HepG2 (cell line): Measurements from ENCODE around the gene TPX2. TPM values are rescaled to one million over a fixed set of nuclear protein-coding genes. Genes with fewer than 3 reads are reported as not detected.

Experiments
- EHMT2 ChIP-seq: fragments of 200-600 bp; sonication (generic); IDR thresholded peaks from 2 replicates; pipeline ENCODE4 v1.7.0; 2017; ENCODE audit warnings: antibody characterized with exemption, low read depth, low read length, borderline replicate concordance
- ESRRA ChIP-seq: sonication (generic); formaldehyde crosslinking; IDR thresholded peaks from 2 replicates; pipeline ENCODE4 v1.5.1; 2020; ENCODE audit warnings: mild to moderate bottlenecking, low read depth, missing genetic modification reagents
- KDM4B ChIP-seq: sonication (generic); formaldehyde crosslinking; IDR thresholded peaks from 2 replicates; pipeline ENCODE4 v1.4.0; 2020; ENCODE audit warnings: missing genetic modification reagents
- KMT2A ChIP-seq: sonication (generic); formaldehyde crosslinking; IDR thresholded peaks from 2 replicates; pipeline ENCODE4 v1.4.0; 2020; ENCODE audit warnings: missing genetic modification reagents
- LCORL ChIP-seq, 2 experiments: fragments of 450-650 bp in 1 of 2; sonication (generic) in 1 of 2; formaldehyde crosslinking in 1 of 2; IDR thresholded peaks; 2 replicates each; pipeline versions ENCODE4 v1.5.0 to v1.6.1; 2017 to 2020; ENCODE audit warnings: antibody characterized with exemption in 1 of 2, missing genetic modification reagents in 1 of 2
- PHF21A ChIP-seq: sonication (generic); formaldehyde crosslinking; IDR thresholded peaks from 2 replicates; pipeline ENCODE4 v1.5.0; 2020; ENCODE audit warnings: mild to moderate bottlenecking, missing genetic modification reagents
- REPIN1 ChIP-seq: sonication (generic); formaldehyde crosslinking; IDR thresholded peaks from 2 replicates; pipeline ENCODE4 v1.8.0; 2022; ENCODE audit warnings: missing genetic modification reagents, low read depth, mild to moderate bottlenecking, borderline replicate concordance
- RXRB ChIP-seq: IDR thresholded peaks from 2 replicates; pipeline ENCODE4 v1.6.1; 2016; ENCODE audit warnings: borderline replicate concordance, missing genetic modification reagents, missing compliant biosample characterization
- ZNF12 ChIP-seq: sonication (generic); formaldehyde crosslinking; IDR thresholded peaks from 2 replicates; pipeline ENCODE4 v1.5.0; 2020; ENCODE audit warnings: missing genetic modification reagents
- ZNF274 ChIP-seq: sonication (generic); formaldehyde crosslinking; IDR thresholded peaks from 2 replicates; pipeline ENCODE4 v1.5.1; 2020; ENCODE audit warnings: mild to moderate bottlenecking, missing genetic modification reagents
- ZNF292 ChIP-seq: sonication (generic); formaldehyde crosslinking; IDR thresholded peaks from 2 replicates; pipeline ENCODE4 v1.8.1; 2022; ENCODE audit warnings: mild to moderate bottlenecking, low read depth, missing genetic modification reagents, borderline replicate concordance
- ZNF563 ChIP-seq: sonication (generic); formaldehyde crosslinking; IDR thresholded peaks from 2 replicates; pipeline ENCODE4 v1.8.0; 2022; ENCODE audit warnings: mild to moderate bottlenecking, moderate library complexity, missing genetic modification reagents
- ZNF570 ChIP-seq: sonication (generic); formaldehyde crosslinking; IDR thresholded peaks from 2 replicates; pipeline ENCODE4 v1.4.0; 2020; ENCODE audit warnings: mild to moderate bottlenecking, missing genetic modification reagents, borderline replicate concordance
- polyA plus RNA-seq, 8 experiments: library from polyadenylated mRNA; depleted of rRNA in 3 of 8; stranded (reverse) in 7 of 8; unstranded in 1 of 8; fragments of >200 nt; fragmentation: Illumina TruSeq in 4 of 8; extraction: Trizol in 4 of 8; gene quantifications; 2 replicates each; pipeline versions ENCODE4 v1.2.1 to v1.2.3, GENCODE V29; 2011 to 2016; ENCODE audit warnings: low read depth in 4 of 8, missing spikeins in 1 of 8, mixed read lengths in 1 of 8; ENCODE audit not compliant: insufficient read depth in 1 of 8
- total RNA-seq, 5 experiments: library from RNA; depleted of rRNA; stranded (reverse); fragments of >200 nt; fragmentation: Illumina TruSeq; extraction: Trizol; gene quantifications; 2 replicates each; pipeline ENCODE4 v1.2.3, GENCODE V29; 2016; ENCODE audit warnings: low read depth in 1 of 5
- TF ChIP-seq, protein P1 (sequence below): sonication (generic); formaldehyde crosslinking; IDR thresholded peaks from 2 replicates; pipeline ENCODE4 v1.5.1; 2020; ENCODE audit warnings: mild to moderate bottlenecking, moderate library complexity, missing genetic modification reagents
- TF ChIP-seq, protein P2 (sequence below): sonication (generic); IDR thresholded peaks from 2 replicates; pipeline ENCODE4 v1.6.1; 2016; ENCODE audit warnings: low read depth, borderline replicate concordance
- TF ChIP-seq, protein P3 (sequence below): sonication (generic); formaldehyde crosslinking; IDR thresholded peaks from 2 replicates; pipeline ENCODE4 v1.4.0; 2020; ENCODE audit warnings: missing genetic modification reagents
- TF ChIP-seq, protein P4 (sequence below): sonication (generic); formaldehyde crosslinking; IDR thresholded peaks from 2 replicates; pipeline ENCODE4 v1.4.0; 2020; ENCODE audit warnings: missing genetic modification reagents, borderline replicate concordance

Gene TPX2
- total and polyA plus RNA-seq, 2 of the 13 experiments (the other 11 are each of a cell fraction or from before 2014, with no cell fraction given), result 34.3 to 124 TPM

DNA sequence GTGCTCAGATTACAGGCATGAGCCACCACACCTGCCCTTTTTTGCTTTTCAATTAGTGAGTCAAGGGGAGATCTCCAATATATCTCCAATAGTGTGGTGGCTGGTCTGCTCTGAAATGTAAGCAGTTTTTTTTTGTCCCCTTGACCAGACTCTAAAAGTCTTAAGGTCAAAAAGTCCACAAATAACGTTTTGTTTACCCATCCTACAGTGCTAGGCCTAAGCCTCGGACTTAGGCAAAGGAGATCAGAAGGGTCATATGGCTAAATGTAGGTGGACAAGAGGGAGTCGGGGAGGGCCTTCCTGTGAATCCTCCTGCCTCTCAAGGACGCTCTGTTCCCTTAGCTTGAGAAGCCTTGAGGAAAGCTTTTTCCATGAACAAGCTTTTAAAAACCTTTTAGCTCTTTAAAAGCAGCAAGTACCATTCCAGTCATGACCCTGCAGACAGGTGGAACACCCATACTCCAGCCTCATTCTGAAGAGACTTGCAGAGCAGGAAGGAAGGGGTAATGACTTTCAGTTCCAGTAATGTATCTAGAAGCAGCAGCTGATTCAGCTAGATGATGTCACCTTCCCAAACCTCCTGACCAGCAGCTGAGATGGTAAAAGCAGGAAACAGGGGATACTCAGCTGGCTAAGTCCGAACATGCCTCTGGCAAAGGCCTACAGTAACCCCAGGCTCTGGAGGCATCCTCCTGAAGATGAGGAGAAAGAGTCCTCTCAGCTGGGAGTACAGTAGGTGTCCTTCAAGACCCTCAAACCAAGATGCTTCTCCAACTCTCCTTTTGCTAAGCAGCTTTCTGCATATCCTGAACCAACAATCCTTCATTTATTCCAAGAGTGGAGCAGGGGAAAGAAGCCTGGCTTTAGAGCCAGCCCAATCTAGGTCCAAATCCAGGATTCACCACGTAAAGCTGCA is 40.0 kb upstream of the TPX2 start (continued):
- TF ChIP-seq REPIN1 (CRISPR knock-in tag) (peak; percentile 90; the same call in 1 of the 2 replicates), LCORL (IDR thresholded peaks at IDR 0.05) (no peak), LCORL (CRISPR knock-in tag; IDR thresholded peaks at IDR 0.05) (peak; percentile 70), ZNF292 (CRISPR knock-in tag) (no peak), KMT2A (CRISPR knock-in tag) (peak; percentile 54), PHF21A (peak; percentile 81; the same call in 1 of the 2 replicates), RXRB (CRISPR knock-in tag) (peak; percentile 78; the same call in 1 of the 2 replicates), KDM4B (CRISPR knock-in tag) (peak; percentile 71; the same call in 1 of the 2 replicates), ZNF563 (CRISPR knock-in tag) (no peak), EHMT2 (no peak), ZNF12 (CRISPR knock-in tag) (no peak), ESRRA (CRISPR knock-in tag) (peak; percentile 82), ZNF570 (CRISPR knock-in tag) (no peak), ZNF274 (no peak)
- TF ChIP-seq, protein P1, sequence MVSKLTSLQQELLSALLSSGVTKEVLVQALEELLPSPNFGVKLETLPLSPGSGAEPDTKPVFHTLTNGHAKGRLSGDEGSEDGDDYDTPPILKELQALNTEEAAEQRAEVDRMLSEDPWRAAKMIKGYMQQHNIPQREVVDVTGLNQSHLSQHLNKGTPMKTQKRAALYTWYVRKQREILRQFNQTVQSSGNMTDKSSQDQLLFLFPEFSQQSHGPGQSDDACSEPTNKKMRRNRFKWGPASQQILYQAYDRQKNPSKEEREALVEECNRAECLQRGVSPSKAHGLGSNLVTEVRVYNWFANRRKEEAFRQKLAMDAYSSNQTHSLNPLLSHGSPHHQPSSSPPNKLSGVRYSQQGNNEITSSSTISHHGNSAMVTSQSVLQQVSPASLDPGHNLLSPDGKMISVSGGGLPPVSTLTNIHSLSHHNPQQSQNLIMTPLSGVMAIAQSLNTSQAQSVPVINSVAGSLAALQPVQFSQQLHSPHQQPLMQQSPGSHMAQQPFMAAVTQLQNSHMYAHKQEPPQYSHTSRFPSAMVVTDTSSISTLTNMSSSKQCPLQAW, result peak; percentile 4; the same call in 1 of the 2 replicates
- TF ChIP-seq, protein P2, sequence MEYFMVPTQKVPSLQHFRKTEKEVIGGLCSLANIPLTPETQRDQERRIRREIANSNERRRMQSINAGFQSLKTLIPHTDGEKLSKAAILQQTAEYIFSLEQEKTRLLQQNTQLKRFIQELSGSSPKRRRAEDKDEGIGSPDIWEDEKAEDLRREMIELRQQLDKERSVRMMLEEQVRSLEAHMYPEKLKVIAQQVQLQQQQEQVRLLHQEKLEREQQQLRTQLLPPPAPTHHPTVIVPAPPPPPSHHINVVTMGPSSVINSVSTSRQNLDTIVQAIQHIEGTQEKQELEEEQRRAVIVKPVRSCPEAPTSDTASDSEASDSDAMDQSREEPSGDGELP, result peak; percentile 91
- TF ChIP-seq, protein P3, sequence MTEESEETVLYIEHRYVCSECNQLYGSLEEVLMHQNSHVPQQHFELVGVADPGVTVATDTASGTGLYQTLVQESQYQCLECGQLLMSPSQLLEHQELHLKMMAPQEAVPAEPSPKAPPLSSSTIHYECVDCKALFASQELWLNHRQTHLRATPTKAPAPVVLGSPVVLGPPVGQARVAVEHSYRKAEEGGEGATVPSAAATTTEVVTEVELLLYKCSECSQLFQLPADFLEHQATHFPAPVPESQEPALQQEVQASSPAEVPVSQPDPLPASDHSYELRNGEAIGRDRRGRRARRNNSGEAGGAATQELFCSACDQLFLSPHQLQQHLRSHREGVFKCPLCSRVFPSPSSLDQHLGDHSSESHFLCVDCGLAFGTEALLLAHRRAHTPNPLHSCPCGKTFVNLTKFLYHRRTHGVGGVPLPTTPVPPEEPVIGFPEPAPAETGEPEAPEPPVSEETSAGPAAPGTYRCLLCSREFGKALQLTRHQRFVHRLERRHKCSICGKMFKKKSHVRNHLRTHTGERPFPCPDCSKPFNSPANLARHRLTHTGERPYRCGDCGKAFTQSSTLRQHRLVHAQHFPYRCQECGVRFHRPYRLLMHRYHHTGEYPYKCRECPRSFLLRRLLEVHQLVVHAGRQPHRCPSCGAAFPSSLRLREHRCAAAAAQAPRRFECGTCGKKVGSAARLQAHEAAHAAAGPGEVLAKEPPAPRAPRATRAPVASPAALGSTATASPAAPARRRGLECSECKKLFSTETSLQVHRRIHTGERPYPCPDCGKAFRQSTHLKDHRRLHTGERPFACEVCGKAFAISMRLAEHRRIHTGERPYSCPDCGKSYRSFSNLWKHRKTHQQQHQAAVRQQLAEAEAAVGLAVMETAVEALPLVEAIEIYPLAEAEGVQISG (CRISPR knock-in tag), result 0 out of 2 replicates have a peak, but pooled peaks have one; percentile 43
- TF ChIP-seq, protein P4, sequence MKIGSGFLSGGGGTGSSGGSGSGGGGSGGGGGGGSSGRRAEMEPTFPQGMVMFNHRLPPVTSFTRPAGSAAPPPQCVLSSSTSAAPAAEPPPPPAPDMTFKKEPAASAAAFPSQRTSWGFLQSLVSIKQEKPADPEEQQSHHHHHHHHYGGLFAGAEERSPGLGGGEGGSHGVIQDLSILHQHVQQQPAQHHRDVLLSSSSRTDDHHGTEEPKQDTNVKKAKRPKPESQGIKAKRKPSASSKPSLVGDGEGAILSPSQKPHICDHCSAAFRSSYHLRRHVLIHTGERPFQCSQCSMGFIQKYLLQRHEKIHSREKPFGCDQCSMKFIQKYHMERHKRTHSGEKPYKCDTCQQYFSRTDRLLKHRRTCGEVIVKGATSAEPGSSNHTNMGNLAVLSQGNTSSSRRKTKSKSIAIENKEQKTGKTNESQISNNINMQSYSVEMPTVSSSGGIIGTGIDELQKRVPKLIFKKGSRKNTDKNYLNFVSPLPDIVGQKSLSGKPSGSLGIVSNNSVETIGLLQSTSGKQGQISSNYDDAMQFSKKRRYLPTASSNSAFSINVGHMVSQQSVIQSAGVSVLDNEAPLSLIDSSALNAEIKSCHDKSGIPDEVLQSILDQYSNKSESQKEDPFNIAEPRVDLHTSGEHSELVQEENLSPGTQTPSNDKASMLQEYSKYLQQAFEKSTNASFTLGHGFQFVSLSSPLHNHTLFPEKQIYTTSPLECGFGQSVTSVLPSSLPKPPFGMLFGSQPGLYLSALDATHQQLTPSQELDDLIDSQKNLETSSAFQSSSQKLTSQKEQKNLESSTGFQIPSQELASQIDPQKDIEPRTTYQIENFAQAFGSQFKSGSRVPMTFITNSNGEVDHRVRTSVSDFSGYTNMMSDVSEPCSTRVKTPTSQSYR (CRISPR knock-in tag), result peak; percentile 22; the same call in 1 of the 2 replicates
